Ectodermal cell (in vitro differentiated cells): ENCODE results near the gene OGFRL1.

Experiments used
- H3K27ac ChIP-seq: 2 replicates; pipeline ENCODE4 v1.7.0; 2013; ENCODE audit warnings: mild to moderate bottlenecking, low read depth, low read length; ENCODE audit not compliant: insufficient read depth, poor library complexity, severe bottlenecking
- H3K27me3 ChIP-seq: 2 replicates; pipeline ENCODE4 v1.7.0; 2013; ENCODE audit warnings: mild to moderate bottlenecking, low read length; ENCODE audit not compliant: insufficient read depth, control insufficient read depth, poor library complexity, severe bottlenecking
- H3K36me3 ChIP-seq: one replicate; pipeline ENCODE4 v1.7.0; 2013; ENCODE audit warnings: low read length; ENCODE audit not compliant: control insufficient read depth, insufficient read depth
- H3K4me1 ChIP-seq: one replicate; pipeline ENCODE4 v1.7.0; 2013; ENCODE audit warnings: low read length; ENCODE audit not compliant: control insufficient read depth, insufficient read depth
- H3K4me3 ChIP-seq: 2 replicates; pipeline ENCODE4 v1.7.0; 2013; ENCODE audit warnings: low read depth, low read length, control low read depth; ENCODE audit not compliant: insufficient read depth
- H3K9me3 ChIP-seq: 2 replicates; pipeline ENCODE4 v1.7.0; 2013; ENCODE audit warnings: mild to moderate bottlenecking, low read length, moderate library complexity; ENCODE audit not compliant: control insufficient read depth
- WGBS, 2 experiments: methylation state at CpG; one replicate each; pipeline ENCODE4 v1.1.7; 2013; ENCODE audit warnings: missing lambda C conversion rate in 2 of 2; 5-methylcytosine and 5-hydroxymethylcytosine counted together

The OGFRL1 gene

DNA sequence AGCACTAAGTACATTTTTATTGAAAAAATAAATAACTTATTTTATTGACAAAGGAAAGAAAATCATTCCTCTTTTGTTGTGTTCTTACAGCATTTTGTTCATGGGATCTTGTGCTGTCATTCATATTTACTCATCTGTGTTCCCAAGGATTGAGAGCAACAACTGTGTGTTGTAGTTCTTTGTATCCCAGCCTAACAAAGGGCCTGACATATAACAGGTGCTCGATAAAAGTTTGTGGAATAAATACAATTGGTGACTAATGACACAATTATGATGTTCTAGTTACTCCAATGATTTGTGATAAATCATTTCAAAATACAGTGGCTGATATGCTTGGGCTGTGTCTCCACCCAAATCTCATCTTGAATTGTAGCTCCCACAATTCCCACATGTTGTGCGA lies 7.9 kb upstream of the OGFRL1 start:
- no peak overlapping the region for H3K27ac ChIP-seq
- H3K4me1 ChIP-seq: no peaks in the 10 kb centered on the region
- whole genome bisulfite sequencing, 2 experiments: 94 to 96% methylated on average over 2 of the region's 2 CpGs
- no peaks in the 10 kb centered on the region for H3K27me3 ChIP-seq
- no peak overlapping the region for H3K4me3 ChIP-seq
- no peaks in the 10 kb centered on the region for H3K9me3 ChIP-seq
- H3K36me3 ChIP-seq: no peaks in the 10 kb centered on the region

DNA sequence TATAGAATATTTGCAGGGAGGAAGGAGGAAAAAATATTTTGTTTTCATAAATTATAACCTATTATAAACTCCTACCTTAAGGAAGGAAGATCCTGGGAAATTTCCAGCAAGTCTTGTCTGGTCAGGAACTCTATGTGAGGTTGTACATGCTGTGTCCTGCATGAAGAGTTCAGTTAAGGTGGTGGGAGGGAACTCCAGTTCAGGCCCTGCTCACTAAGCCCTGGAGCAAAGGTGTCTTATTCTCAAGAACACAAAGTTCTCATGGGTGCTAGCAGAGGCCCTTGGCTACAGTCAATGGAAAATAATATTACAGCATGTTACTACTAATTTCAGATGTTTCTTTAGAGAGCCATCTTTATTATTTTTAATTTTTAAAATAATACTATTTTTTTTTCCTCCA lies 3.8 kb upstream of the OGFRL1 start:
- Histone ChIP-seq H3K27ac (no peak overlapping the region), H3K4me3 (no peak overlapping the region), H3K36me3 (no peaks in the 10 kb centered on the region), H3K27me3 (peaks cover 2% of the 10 kb centered on the region), H3K4me1 (peaks cover 4% of the 10 kb centered on the region), H3K9me3 (no peaks in the 10 kb centered on the region)

DNA sequence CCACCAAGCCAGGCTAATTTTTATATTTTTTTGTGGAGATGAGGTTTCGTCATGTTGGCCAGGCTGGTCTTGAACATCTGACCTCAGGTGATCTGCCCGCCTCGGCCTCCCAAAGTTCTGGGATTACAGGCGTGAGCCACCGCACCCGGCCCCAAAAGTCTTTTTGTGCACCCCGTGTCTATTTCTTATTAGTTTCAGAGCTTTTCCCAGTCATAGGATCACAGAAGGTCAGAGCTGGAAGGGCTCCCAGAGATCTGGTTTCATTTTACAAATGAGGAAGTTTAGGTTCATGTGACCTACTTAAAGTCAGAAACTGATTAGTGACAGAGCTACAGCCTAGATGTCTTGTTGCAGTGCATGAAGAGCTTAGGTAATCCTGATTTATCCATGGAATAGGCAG lies 1.6 kb upstream of the OGFRL1 start:
- Histone ChIP-seq H3K9me3 (no peaks in the 10 kb centered on the region), H3K4me1 (peaks cover 8% of the 10 kb centered on the region), H3K27ac (no peak overlapping the region), H3K36me3 (no peaks in the 10 kb centered on the region), H3K4me3 (no peak overlapping the region), H3K27me3 (peaks cover 4% of the 10 kb centered on the region)
- WGBS, 2 experiments: 90 to 94% methylated on average over 7 of the region's 7 CpGs

DNA sequence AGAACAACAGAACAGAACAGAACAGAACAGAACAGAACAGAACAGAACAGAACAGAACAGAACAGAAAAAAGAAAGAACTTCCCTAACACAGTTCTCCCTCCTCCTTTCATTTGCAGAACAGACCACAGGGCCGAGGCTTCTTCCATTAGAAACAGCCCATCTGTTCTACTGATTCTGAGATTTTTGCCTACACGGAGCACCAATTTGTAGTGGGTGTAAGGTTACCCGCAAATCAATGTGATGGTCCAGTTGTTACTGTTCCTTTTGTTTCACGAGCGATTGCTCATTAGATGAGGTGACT lies 734 bp upstream of the OGFRL1 start:
- no peaks in the 10 kb centered on the region for H3K9me3 ChIP-seq
- no peak overlapping the region for H3K27ac ChIP-seq
- 45 to 50% methylated on average over 5 of the region's 5 CpGs for WGBS, 2 experiments
- peaks cover 4% of the 10 kb centered on the region for H3K27me3 ChIP-seq
- H3K4me1 ChIP-seq: peaks cover 8% of the 10 kb centered on the region
- H3K4me3 ChIP-seq: peak overlapping the region; percentile 69
- no peaks in the 10 kb centered on the region for H3K36me3 ChIP-seq

DNA sequence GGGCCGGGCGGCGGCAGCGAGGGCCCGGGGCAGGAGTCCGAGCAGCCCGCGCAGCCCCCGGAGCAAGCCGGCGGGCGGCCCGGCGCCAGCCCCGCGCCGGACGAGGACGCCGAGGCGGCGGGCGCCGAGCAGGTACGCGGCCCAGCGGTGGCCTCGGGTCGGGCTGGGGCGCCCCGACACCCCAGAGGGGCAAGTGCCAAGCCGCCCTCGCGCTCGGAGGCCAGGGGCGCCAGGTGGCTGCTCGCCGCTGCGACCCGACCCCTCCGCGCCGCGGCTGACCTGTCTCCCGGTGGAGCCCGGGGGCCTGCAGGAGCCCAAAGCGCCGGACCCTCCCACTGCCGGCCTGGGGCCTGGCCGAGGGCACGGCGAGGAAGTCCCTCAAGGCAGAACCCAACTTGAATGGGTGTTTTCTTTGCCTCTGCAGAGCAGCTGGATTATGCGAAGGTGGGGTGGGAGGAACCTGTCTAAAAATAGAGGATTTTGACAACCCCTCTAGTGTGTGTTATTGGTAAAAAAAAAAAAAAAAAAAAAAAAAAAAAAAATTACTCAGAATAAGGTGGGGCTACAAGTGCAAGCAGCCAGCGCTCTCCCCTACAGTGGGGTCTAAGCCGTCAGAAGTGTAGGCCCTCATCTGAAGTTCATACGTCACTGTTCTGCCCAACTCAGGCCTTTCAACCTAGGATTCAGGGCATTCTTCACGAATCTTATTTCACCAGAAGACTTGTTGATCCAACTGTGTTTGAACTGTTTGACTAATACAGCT lies 609 bp downstream of the OGFRL1 start:
- no peaks in the 10 kb centered on the region for H3K36me3 ChIP-seq
- H3K4me1 ChIP-seq: peaks cover 8% of the 10 kb centered on the region
- peak overlapping the region; percentile 69 for H3K4me3 ChIP-seq
- H3K27me3 ChIP-seq: peaks cover 4% of the 10 kb centered on the region
- whole genome bisulfite sequencing, 2 experiments: 4% methylated on average over 57 of the region's 57 CpGs
- no peak overlapping the region for H3K27ac ChIP-seq
- no peaks in the 10 kb centered on the region for H3K9me3 ChIP-seq

DNA sequence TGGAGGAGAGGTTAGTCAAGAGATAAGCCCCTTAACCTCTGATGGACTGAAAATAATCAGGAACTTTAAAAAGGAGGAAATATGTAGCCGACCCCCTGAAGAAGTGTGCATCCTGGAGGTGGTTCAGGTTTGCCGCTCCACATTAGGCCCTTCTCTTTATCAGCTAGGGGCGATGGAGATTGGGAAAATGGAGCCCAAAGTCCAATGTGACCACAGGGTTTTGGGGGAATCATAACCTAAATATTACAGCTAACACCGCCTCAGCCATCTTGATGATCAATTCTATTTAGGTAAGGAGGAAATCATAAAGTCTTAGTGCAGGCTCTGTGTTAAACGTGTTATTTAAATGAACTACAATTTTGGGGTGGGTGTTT lies 1.2 kb downstream of the OGFRL1 start:
- Histone ChIP-seq H3K27me3 (peaks cover 4% of the 10 kb centered on the region), H3K27ac (no peak overlapping the region), H3K9me3 (no peaks in the 10 kb centered on the region), H3K4me1 (peaks cover 8% of the 10 kb centered on the region), H3K4me3 (peak overlapping the region; percentile 69), H3K36me3 (no peaks in the 10 kb centered on the region)
- 90 to 94% methylated on average over 5 of the region's 5 CpGs for WGBS, 2 experiments

DNA sequence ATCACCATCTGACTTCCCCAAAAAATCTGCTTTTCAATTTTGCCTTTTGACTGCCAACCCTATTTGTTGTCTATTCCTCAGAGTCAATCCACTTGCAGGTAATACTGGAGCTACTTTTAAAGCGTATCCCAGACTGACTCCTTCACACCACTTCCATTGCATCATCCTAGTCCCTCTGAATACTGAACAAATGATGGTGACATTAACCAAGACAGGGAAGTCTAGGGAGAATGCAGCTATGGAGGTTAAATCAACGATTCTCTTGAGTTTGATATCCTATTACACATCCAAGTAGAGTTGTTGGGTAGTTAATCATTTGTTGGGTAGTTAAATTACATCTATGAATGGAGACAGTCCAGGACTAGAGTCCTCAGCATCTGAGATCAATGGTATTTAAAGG lies 2.0 kb downstream of the OGFRL1 start:
- 95 to 100% methylated on average over 2 of the region's 2 CpGs for WGBS, 2 experiments
- Histone ChIP-seq H3K9me3 (no peaks in the 10 kb centered on the region), H3K36me3 (no peaks in the 10 kb centered on the region), H3K27me3 (peaks cover 4% of the 10 kb centered on the region), H3K4me1 (peaks cover 8% of the 10 kb centered on the region), H3K4me3 (no peak overlapping the region), H3K27ac (no peak overlapping the region)

DNA sequence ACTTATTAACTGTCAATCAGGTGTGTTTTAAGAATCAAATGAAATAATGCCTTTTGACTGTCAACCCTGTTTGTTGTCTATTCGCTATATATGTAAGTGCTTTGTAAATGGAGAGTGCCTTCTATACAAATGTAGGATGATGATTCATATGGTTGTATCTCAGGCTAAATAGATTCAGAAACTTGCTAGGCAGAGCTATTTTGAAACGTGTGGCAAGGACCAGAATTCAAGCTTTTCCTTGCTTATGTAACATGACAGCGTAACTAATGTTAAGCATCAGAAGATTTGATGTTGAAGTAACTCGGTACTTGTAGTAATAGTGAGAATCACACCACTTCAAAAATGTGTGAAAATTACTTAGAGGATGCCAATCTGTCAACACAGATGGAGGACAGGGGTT lies 3.4 kb downstream of the OGFRL1 start:
- H3K9me3 ChIP-seq: no peaks in the 10 kb centered on the region
- no peak overlapping the region for H3K4me3 ChIP-seq
- 84 to 92% methylated on average over 3 to 4 of the region's 4 CpGs for WGBS, 2 experiments
- peaks cover 8% of the 10 kb centered on the region for H3K4me1 ChIP-seq
- H3K27ac ChIP-seq: no peak overlapping the region
- H3K27me3 ChIP-seq: peaks cover 4% of the 10 kb centered on the region
- no peaks in the 10 kb centered on the region for H3K36me3 ChIP-seq

DNA sequence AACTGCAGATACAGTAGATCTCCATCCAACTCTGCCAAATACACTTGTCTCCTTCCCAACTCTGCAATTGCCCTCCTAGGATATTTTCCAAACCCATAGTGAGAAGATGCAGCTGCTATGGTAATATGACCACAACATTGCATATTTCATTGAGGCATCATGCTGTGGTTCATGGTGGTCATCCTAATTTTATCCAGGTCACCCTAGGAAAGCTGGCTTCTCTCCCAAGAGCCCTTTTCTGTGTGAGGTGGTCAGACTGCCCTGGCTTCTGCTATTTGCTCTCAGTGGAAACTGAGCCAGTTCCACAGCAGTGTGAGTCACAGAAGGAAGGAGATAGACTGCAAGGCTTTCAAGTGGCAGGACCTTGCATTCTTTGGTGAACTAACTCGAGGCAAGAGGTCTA lies 5.5 kb downstream of the OGFRL1 start:
- H3K36me3 ChIP-seq: no peaks in the 10 kb centered on the region
- 87 to 90% methylated on average over 1 of the region's 1 CpG for WGBS, 2 experiments
- H3K27ac ChIP-seq: no peak overlapping the region
- no peaks in the 10 kb centered on the region for H3K9me3 ChIP-seq
- H3K4me1 ChIP-seq: peaks cover 8% of the 10 kb centered on the region
- H3K27me3 ChIP-seq: peaks cover 4% of the 10 kb centered on the region
- H3K4me3 ChIP-seq: no peak overlapping the region

DNA sequence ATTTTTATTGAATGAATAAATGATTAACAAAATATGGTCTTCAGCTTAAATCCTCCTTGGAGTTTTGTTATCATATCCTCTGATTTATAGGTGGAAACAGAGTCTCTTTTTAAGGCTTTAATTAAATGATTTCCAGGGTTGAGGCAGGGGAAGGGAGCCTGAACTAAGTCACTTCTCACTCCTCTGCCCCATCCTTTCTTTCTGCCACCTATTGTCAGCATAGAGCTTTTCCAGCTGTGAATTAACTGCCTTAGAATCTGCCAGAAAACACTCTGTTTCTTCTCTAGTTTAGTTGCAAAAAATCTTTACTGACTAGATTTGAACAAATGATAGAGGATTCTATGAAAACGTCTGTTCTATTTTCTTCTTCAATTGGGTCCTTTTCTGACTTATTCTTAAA lies 9.8 kb downstream of the OGFRL1 start:
- Histone ChIP-seq H3K27me3 (no peaks in the 10 kb centered on the region), H3K9me3 (no peaks in the 10 kb centered on the region), H3K4me1 (no peaks in the 10 kb centered on the region), H3K36me3 (no peaks in the 10 kb centered on the region), H3K4me3 (no peak overlapping the region), H3K27ac (no peak overlapping the region)
- WGBS, 2 experiments: no CpG with 5 or more reads among the region's 1 CpG
